T-helper 1 cell treated with Interleukin-12 subunit alpha and Interleukin-12 subunit beta and Interleukin-4 antibody, amounts not matched to agents 30 μg/mL and 1 μg/mL, for 36 hours (primary cell): Measurements from ENCODE around the gene MAN2B2.
"Not testable (repeated sequence)": the region's sequence is repeated elsewhere in the genome, so short reads cannot be mapped to it uniquely, and the experiment has no call there.

Source experiments
- H3K27ac Mint-ChIP-seq: one replicate; pipeline ENCODE4 v1.8.0; 2021; ENCODE audit warnings: mild to moderate bottlenecking, mixed read lengths
- H3K27me3 Mint-ChIP-seq: one replicate; pipeline ENCODE4 v1.8.0; 2021; ENCODE audit warnings: low read depth, mixed read lengths
- H3K36me3 Mint-ChIP-seq: one replicate; pipeline ENCODE4 v1.8.0; 2021; ENCODE audit warnings: low read depth, mixed read lengths
- H3K4me1 Mint-ChIP-seq: one replicate; pipeline ENCODE4 v1.8.0; 2021; ENCODE audit warnings: low read depth, mixed read lengths
- H3K4me3 Mint-ChIP-seq: one replicate; pipeline ENCODE4 v1.8.0; 2021; ENCODE audit warnings: mild to moderate bottlenecking, moderate library complexity, mixed read lengths
- H3K9me3 Mint-ChIP-seq: one replicate; pipeline ENCODE4 v1.8.0; 2021; ENCODE audit warnings: mixed read lengths

The MAN2B2 gene

GRCh38 chr4:6657242-6658208, 82.5 kb downstream of the MAN2B2 start:
- H3K27ac Mint-ChIP-seq: no peak overlapping the region
- peaks cover 6% of the 10 kb centered on the region for H3K4me1 Mint-ChIP-seq
- peaks cover 31% of the 10 kb centered on the region for H3K27me3 Mint-ChIP-seq
- peaks cover 1% of the 10 kb centered on the region for H3K36me3 Mint-ChIP-seq
- no peak overlapping the region for H3K4me3 Mint-ChIP-seq
- peaks cover 4% of the 10 kb centered on the region for H3K9me3 Mint-ChIP-seq

GRCh38 chr4:6658209-6658595, 83.2 kb downstream of the MAN2B2 start:
- Mint-ChIP-seq H3K27me3 (peaks cover 38% of the 10 kb centered on the region), H3K4me1 (peaks cover 6% of the 10 kb centered on the region), H3K4me3 (peak overlapping the region; percentile 17), H3K36me3 (peaks cover 1% of the 10 kb centered on the region), H3K9me3 (peaks cover 4% of the 10 kb centered on the region), H3K27ac (no peak overlapping the region)

- Mint-ChIP-seq H3K27ac (no peak overlapping the region), H3K9me3 (peaks cover 4% of the 10 kb centered on the region)
Observed at GRCh38 chr4:6658597-6659075, 83.6 kb downstream of the MAN2B2 start.

GRCh38 chr4:6659897-6660296, 84.9 kb downstream of the MAN2B2 start:
- Mint-ChIP-seq H3K4me1 (peaks cover 6% of the 10 kb centered on the region), H3K36me3 (peaks cover 1% of the 10 kb centered on the region), H3K27ac (no peak overlapping the region), H3K4me3 (no peak overlapping the region), H3K9me3 (peaks cover 4% of the 10 kb centered on the region), H3K27me3 (peaks cover 43% of the 10 kb centered on the region)

More at GRCh38 chr4:6658597-6659075, 83.6 kb downstream of the MAN2B2 start:
- Mint-ChIP-seq H3K4me3 (peak overlapping the region; percentile 46), H3K4me1 (peaks cover 6% of the 10 kb centered on the region), H3K27me3 (peaks cover 42% of the 10 kb centered on the region), H3K36me3 (peaks cover 1% of the 10 kb centered on the region)

- Mint-ChIP-seq H3K27me3 (peaks cover 43% of the 10 kb centered on the region), H3K4me3 (no peak overlapping the region), H3K4me1 (peaks cover 6% of the 10 kb centered on the region), H3K36me3 (peaks cover 1% of the 10 kb centered on the region), H3K27ac (no peak overlapping the region), H3K9me3 (peaks cover 3% of the 10 kb centered on the region)
Observed at GRCh38 chr4:6660430-6660829, 85.4 kb downstream of the MAN2B2 start.

GRCh38 chr4:6662591-6662990, 87.6 kb downstream of the MAN2B2 start:
- Mint-ChIP-seq H3K27me3 (peaks cover 43% of the 10 kb centered on the region), H3K4me1 (peaks cover 6% of the 10 kb centered on the region), H3K27ac (no peak overlapping the region), H3K36me3 (peaks cover 1% of the 10 kb centered on the region), H3K4me3 (no peak overlapping the region), H3K9me3 (no peaks in the 10 kb centered on the region)

GRCh38 chr4:6663596-6664393, 88.8 kb downstream of the MAN2B2 start:
- no peaks in the 10 kb centered on the region for H3K9me3 Mint-ChIP-seq
- peaks cover 1% of the 10 kb centered on the region for H3K36me3 Mint-ChIP-seq
- H3K27me3 Mint-ChIP-seq: peaks cover 43% of the 10 kb centered on the region
- peaks cover 4% of the 10 kb centered on the region for H3K4me1 Mint-ChIP-seq
- no peak overlapping the region for H3K27ac Mint-ChIP-seq
- peak overlapping the region; percentile 36 for H3K4me3 Mint-ChIP-seq

GRCh38 chr4:6665320-6665654, 90.3 kb downstream of the MAN2B2 start:
- no peaks in the 10 kb centered on the region for H3K4me1 Mint-ChIP-seq
- H3K9me3 Mint-ChIP-seq: no peaks in the 10 kb centered on the region
- no peak overlapping the region for H3K27ac Mint-ChIP-seq
- H3K27me3 Mint-ChIP-seq: peaks cover 31% of the 10 kb centered on the region
- no peak overlapping the region for H3K4me3 Mint-ChIP-seq
- H3K36me3 Mint-ChIP-seq: peaks cover 1% of the 10 kb centered on the region

- H3K4me3 Mint-ChIP-seq: no peak overlapping the region
- H3K4me1 Mint-ChIP-seq: peaks cover 3% of the 10 kb centered on the region
- peaks cover 3% of the 10 kb centered on the region for H3K27me3 Mint-ChIP-seq
- no peak overlapping the region for H3K27ac Mint-ChIP-seq
- peaks cover 4% of the 10 kb centered on the region for H3K36me3 Mint-ChIP-seq
- H3K9me3 Mint-ChIP-seq: no peaks in the 10 kb centered on the region
Observed at GRCh38 chr4:6668391-6668790, 93.4 kb downstream of the MAN2B2 start.

GRCh38 chr4:6671648-6672047, 96.7 kb downstream of the MAN2B2 start:
- peaks cover 26% of the 10 kb centered on the region for H3K36me3 Mint-ChIP-seq
- no peak overlapping the region for H3K27ac Mint-ChIP-seq
- no peaks in the 10 kb centered on the region for H3K27me3 Mint-ChIP-seq
- peaks cover 27% of the 10 kb centered on the region for H3K4me1 Mint-ChIP-seq
- no peak overlapping the region for H3K4me3 Mint-ChIP-seq
- H3K9me3 Mint-ChIP-seq: no peaks in the 10 kb centered on the region

- Mint-ChIP-seq H3K36me3 (peaks cover 29% of the 10 kb centered on the region), H3K27me3 (no peaks in the 10 kb centered on the region), H3K27ac (no peak overlapping the region), H3K4me1 (peaks cover 30% of the 10 kb centered on the region), H3K9me3 (no peaks in the 10 kb centered on the region), H3K4me3 (no peak overlapping the region)
Observed at GRCh38 chr4:6672131-6672530, 97.1 kb downstream of the MAN2B2 start.

- H3K9me3 Mint-ChIP-seq, H3K27me3 Mint-ChIP-seq, H3K4me3 Mint-ChIP-seq, H3K27ac Mint-ChIP-seq: not testable (repeated sequence)
- Mint-ChIP-seq H3K36me3 (peaks cover 32% of the 10 kb centered on the region), H3K4me1 (peaks cover 36% of the 10 kb centered on the region)
Observed at GRCh38 chr4:6672541-6673190, 97.7 kb downstream of the MAN2B2 start.
